Measurements from ENCODE around the gene CBLN3. TPM values are rescaled to one million over a fixed set of nuclear protein-coding genes. Genes with fewer than 3 reads are reported as not detected.

The CBLN3 gene
- total RNA-seq: 1.7 and 2.7 TPM in 2 replicates

GRCh38 chr14:24429395-24430142 is at the start of gene CBLN3, which contains the start of gene KHNYN:
TSS of gene CBLN3 (minus strand) at chr14:24429668. CDS start at chr14:24429054, 614 bp downstream.
TSS of gene KHNYN (plus strand) at chr14:24429954. CDS start at chr14:24430731, 777 bp downstream.

GRCh38 chr14:24442240-24443052 is 13.0 kb upstream of the CBLN3 start, which contains the start of gene SDR39U1:
TSS of gene SDR39U1 (minus strand) at chr14:24442776. CDS start at chr14:24442769, 7 bp downstream.

GRCh38 chr14:24398653-24399446 is 30.6 kb downstream of the CBLN3 start, which contains the start of gene NYNRIN:
TSS of gene NYNRIN (plus strand) at chr14:24399003. CDS start at chr14:24399247, 244 bp downstream.

Other genes starting within 250 kb of the CBLN3 start
- 36.2 and 52.9 TPM in 2 replicates for gene IPO4, start 240.9 kb downstream of the CBLN3 start, total RNA-seq
- gene TM9SF1, start 234.2 kb downstream of the CBLN3 start, total RNA-seq: 90.6 and 92.9 TPM in 2 replicates
- gene TSSK4, start 224.0 kb downstream of the CBLN3 start, total RNA-seq: 0.14 and 0.30 TPM in 2 replicates
- 26.1 and 33.1 TPM in 2 replicates for gene CHMP4A, start 216.2 kb downstream of the CBLN3 start, total RNA-seq
- gene MDP1, start 213.6 kb downstream of the CBLN3 start, total RNA-seq: 7.9 and 20.5 TPM in 2 replicates
- 158 and 162 TPM in 2 replicates for gene NEDD8, start 197.3 kb downstream of the CBLN3 start, total RNA-seq
- gene GMPR2, start 196.7 kb downstream of the CBLN3 start, total RNA-seq: 66.8 and 89.7 TPM in 2 replicates
- gene TINF2, start 187.0 kb downstream of the CBLN3 start, total RNA-seq: 45.1 and 49.5 TPM in 2 replicates
- gene TGM1, start 166.5 kb downstream of the CBLN3 start, total RNA-seq: 0.74 and 2.1 TPM in 2 replicates
- gene RABGGTA, start 158.1 kb downstream of the CBLN3 start, total RNA-seq: 29.7 and 35.2 TPM in 2 replicates
- gene DHRS1, start 129.9 kb downstream of the CBLN3 start, total RNA-seq: 14.9 and 23.2 TPM in 2 replicates
- 19.6 and 23.9 TPM in 2 replicates for gene NOP9, start 129.8 kb downstream of the CBLN3 start, total RNA-seq
- gene CIDEB, start 121.7 kb downstream of the CBLN3 start, total RNA-seq: 0.59 and 0.69 TPM in 2 replicates
- gene LTB4R2, start 119.5 kb downstream of the CBLN3 start, total RNA-seq: 2.1 and 3.5 TPM in 2 replicates
- 0.59 and 0.78 TPM in 2 replicates for gene LTB4R, start 118.2 kb downstream of the CBLN3 start, total RNA-seq
- 0.59 and 0.97 TPM in 2 replicates for gene ADCY4, start 94.6 kb downstream of the CBLN3 start, total RNA-seq
- not detected in 2 replicates for gene RIPK3, start 89.7 kb downstream of the CBLN3 start, total RNA-seq
- gene NFATC4, start 61.5 kb downstream of the CBLN3 start, total RNA-seq: 29.7 and 36.8 TPM in 2 replicates
- 1.2 and 3.0 TPM in 2 replicates for gene NYNRIN, start 30.7 kb downstream of the CBLN3 start, total RNA-seq
- 47.7 and 49.6 TPM in 2 replicates for gene KHNYN, start 286 bp upstream of the CBLN3 start, total RNA-seq
- 8.2 and 13.1 TPM in 2 replicates for gene SDR39U1, start 13.1 kb upstream of the CBLN3 start, total RNA-seq
- gene CMA1, start 78.6 kb upstream of the CBLN3 start, total RNA-seq: not detected in 2 replicates
- not detected in 2 replicates for gene CTSG, start 146.6 kb upstream of the CBLN3 start, total RNA-seq
- not detected in 2 replicates for gene GZMH, start 180.0 kb upstream of the CBLN3 start, total RNA-seq
- gene GZMB, start 204.5 kb upstream of the CBLN3 start, total RNA-seq: not detected in 2 replicates